Heart right ventricle (tissue), 16 donors: ENCODE measurements around the gene NCR1. TPM values are rescaled to one million over a fixed set of nuclear protein-coding genes. Genes with fewer than 3 reads are reported as not detected.

ENCODE experiments used
- ATAC-seq, 8 donors: fragments of 200-7000 bp; cut with Tn5 transposase; one replicate each; pipeline ENCODE4 v1.9.1; 2020; ENCODE audit warnings: mild to moderate bottlenecking in 8 of 8, moderate library complexity in 8 of 8, moderate number of reproducible peaks in 1 of 8
- DNase-seq, 2 donors: peaks; one replicate each; pipeline ENCODE4 v3.0.0-alpha.2; 2020
- H3K27ac ChIP-seq, 10 donors: fragments of 200-600 bp; sonication (generic) in 2 of 10; one replicate each; pipeline versions ENCODE4 v1.5.0 to v1.8.0; 2020 to 2022; ENCODE audit warnings: mild to moderate bottlenecking in 3 of 10
- H3K27me3 ChIP-seq, 7 donors: fragments of 200-600 bp; one replicate each; pipeline ENCODE4 v1.8.0; 2021 to 2022; ENCODE audit warnings: mild to moderate bottlenecking in 2 of 7
- H3K36me3 ChIP-seq, 9 donors: fragments of 200-600 bp; sonication (generic) in 1 of 9; one replicate each; pipeline versions ENCODE4 v1.5.0 to v1.8.0; 2020 to 2022; ENCODE audit warnings: mild to moderate bottlenecking in 2 of 9
- H3K4me1 ChIP-seq, 9 donors: fragments of 200-600 bp; sonication (generic) in 1 of 9; one replicate each; pipeline versions ENCODE4 v1.5.0 to v1.8.0; 2020 to 2022; ENCODE audit warnings: mild to moderate bottlenecking in 4 of 9
- H3K4me3 ChIP-seq, 10 donors: fragments of 200-600 bp; sonication (generic) in 2 of 10; one replicate each; pipeline versions ENCODE4 v1.5.0 to v1.8.0; 2020 to 2022; ENCODE audit warnings: mild to moderate bottlenecking in 7 of 10, moderate library complexity in 2 of 10
- H3K9me3 ChIP-seq, 11 donors: fragments of 200-600 bp in 10 of 11; sonication (generic) in 2 of 11; one replicate each; pipeline versions ENCODE4 v1.5.0 to v1.8.0; 2013 to 2022; ENCODE audit warnings: mild to moderate bottlenecking in 2 of 11, control low read depth in 1 of 11, moderate library complexity in 1 of 11
- WGBS, 2 donors: extraction: QIAGEN DNeasy Blood & Tissue Kit; methylation state at CpG; one replicate each; pipeline ENCODE4 v1.1.7; 2013; ENCODE audit warnings: inconsistent platforms in 1 of 2; 5-methylcytosine and 5-hydroxymethylcytosine counted together
- intact Hi-C, 10 donors: fragments of 100-400 bp; cut with DNase I; formaldehyde crosslinking; loops; one replicate each; pipeline versions ENCODE4 v1.11.1 to v1.14.2; 2022
- polyA plus RNA-seq, 2 donors: library from polyadenylated mRNA; stranded (reverse); fragments of 200-250 nt; gene quantifications; one replicate each; pipeline ENCODE4 v1.2.3, GENCODE V29; 2013
- total RNA-seq, 10 donors: library from RNA; stranded (reverse); fragmentation: NEBNext Ultra II Directional in 3 of 10; extraction: Animal tissue kit (Norgen Biotek cat#: 25700) in 3 of 10; gene quantifications; one replicate each; pipeline versions ENCODE4 v1.2.1 to v1.2.4, GENCODE V29; 2021 to 2023
- TF ChIP-seq, protein P1 (sequence below), 9 donors: fragments of 200-600 bp; sonication (generic) in 2 of 9; IDR thresholded peaks; one replicate each; pipeline versions ENCODE4 v1.5.0 to v1.8.0; 2021 to 2022; ENCODE audit warnings: antibody characterized with exemption in 9 of 9, mild to moderate bottlenecking in 5 of 9, moderate library complexity in 1 of 9
- donor health status: Arrhythmogenic right ventricular cardiomyopathy.
- donor health status: ischemic (EF 13 %, LVEDD 7.1; RV severe dilation, severe dysfunction).
- donor health status: healthy with polysubstance abuse.
- donor health status: DM: no; HTN: yes; CAD: no.
- donor health status: DM: no; HTN: no; CAD: no.
- donor health status: ischemic (EF 25% LVEDD 6.9; RV normal size, moderate dysfunction).
- donor health status: ischemic (EF 25% LVEDD 5.7; RV mildly dilated, moderate dysfunction).
- donor health status: healthy.
- donor health status: DM: yes; HTN: yes; CAD: no.
- donor health status: Ischemic cardiomyopathy.
- donor health status: ischemic (EF 35%, LVEDD 5.7; RV mildly dilated, moderate dysfunction).
- donor health status: nonischemic (EF 11% LVEDD 7.7; RV severe dilation, severe dysfunction).
- donor health status: DM: yes; HTN: yes; CAD: no.
- donor health status: PGD.
- donor health status: ischemic (EF 29% LVEDD 5.4; RV normal size, mild dysfunction).
- donor health status: nonischemic (EF 23%, LVEDD 6.1; RV moderate dilation, normal function).

The NCR1 gene
- total and polyA plus RNA-seq, 12 donors = 0.38 to 0.81 (median 0.60) TPM; not detected in 9

DNA sequence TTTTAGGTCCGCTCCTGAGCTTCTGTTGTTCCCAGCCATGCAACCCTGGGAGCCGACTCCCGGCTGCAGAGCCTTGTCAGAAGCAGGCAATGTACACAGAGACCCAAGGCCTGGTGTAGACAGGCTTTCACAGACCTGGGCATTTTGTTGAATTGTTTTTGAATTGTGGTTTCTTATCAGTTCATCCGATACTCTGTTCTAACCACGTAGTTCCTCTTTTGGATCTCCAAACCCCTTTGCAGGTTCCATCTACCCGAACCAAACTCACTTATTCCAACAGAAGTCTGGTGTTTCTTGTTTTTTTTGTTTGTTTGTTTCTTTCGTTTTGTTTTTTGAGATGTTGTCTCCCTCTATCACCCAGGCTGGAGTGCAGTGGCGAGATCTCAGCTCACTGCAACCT, 53.9 kb downstream of the NCR1 start:
- no peaks in the 10 kb centered on the region for H3K36me3 ChIP-seq
- ATAC-seq (no peak), DNase-seq (no peak)
- peaks cover 0 to 15% (median 0%) of the 10 kb centered on the region in 7 donors for H3K27me3 ChIP-seq
- intact Hi-C loops = no loop called here
- peaks cover 0 to 12% (median 0%) of the 10 kb centered on the region in 9 donors for H3K4me1 ChIP-seq
- 71 to 75% methylated on average over 8 of the region's 8 CpGs for WGBS, 2 donors
- H3K27ac ChIP-seq = no peak overlapping the region
- H3K9me3 ChIP-seq = no peaks in the 10 kb centered on the region
- H3K4me3 ChIP-seq = no peak overlapping the region
- TF ChIP-seq, protein P1, sequence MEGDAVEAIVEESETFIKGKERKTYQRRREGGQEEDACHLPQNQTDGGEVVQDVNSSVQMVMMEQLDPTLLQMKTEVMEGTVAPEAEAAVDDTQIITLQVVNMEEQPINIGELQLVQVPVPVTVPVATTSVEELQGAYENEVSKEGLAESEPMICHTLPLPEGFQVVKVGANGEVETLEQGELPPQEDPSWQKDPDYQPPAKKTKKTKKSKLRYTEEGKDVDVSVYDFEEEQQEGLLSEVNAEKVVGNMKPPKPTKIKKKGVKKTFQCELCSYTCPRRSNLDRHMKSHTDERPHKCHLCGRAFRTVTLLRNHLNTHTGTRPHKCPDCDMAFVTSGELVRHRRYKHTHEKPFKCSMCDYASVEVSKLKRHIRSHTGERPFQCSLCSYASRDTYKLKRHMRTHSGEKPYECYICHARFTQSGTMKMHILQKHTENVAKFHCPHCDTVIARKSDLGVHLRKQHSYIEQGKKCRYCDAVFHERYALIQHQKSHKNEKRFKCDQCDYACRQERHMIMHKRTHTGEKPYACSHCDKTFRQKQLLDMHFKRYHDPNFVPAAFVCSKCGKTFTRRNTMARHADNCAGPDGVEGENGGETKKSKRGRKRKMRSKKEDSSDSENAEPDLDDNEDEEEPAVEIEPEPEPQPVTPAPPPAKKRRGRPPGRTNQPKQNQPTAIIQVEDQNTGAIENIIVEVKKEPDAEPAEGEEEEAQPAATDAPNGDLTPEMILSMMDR (IDR thresholded peaks at IDR 0.05) = no peak

Other genes with a start within 250 kb of the NCR1 start
- 10 to 100 TPM in 1 of 10 donors, 1 to 10 TPM in 8, under 1 TPM in 1; 0.99 to 22.4 (median 1.8) TPM for gene LILRB4, start 243.2 kb upstream of the NCR1 start, total RNA-seq
- 1 to 10 TPM; 2.0 to 2.2 TPM for gene LILRB4, start 243.2 kb upstream of the NCR1 start, polyA plus RNA-seq
- gene KIR3DL3, start 181.7 kb upstream of the NCR1 start, total RNA-seq = not detected
- not detected for gene KIR3DL3, start 181.7 kb upstream of the NCR1 start, polyA plus RNA-seq
- under 1 TPM in 1 of 10 donors, not detected in 9; 0.42 TPM for gene KIR2DL3, start 167.6 kb upstream of the NCR1 start, total RNA-seq
- under 1 TPM in 1 of 2 donors, not detected in 1; 0.03 TPM for gene KIR2DL3, start 167.6 kb upstream of the NCR1 start, polyA plus RNA-seq
- gene KIR2DL1, start 136.4 kb upstream of the NCR1 start, total RNA-seq = under 1 TPM in 1 of 10 donors, not detected in 9; 0.16 TPM
- gene KIR2DL1, start 136.4 kb upstream of the NCR1 start, polyA plus RNA-seq = under 1 TPM in 1 of 2 donors, not detected in 1; 0.04 TPM
- gene KIR2DL4, start 102.5 kb upstream of the NCR1 start, total RNA-seq = under 1 TPM in 1 of 10 donors, not detected in 9; 0.62 TPM
- under 1 TPM in 1 of 2 donors, not detected in 1; 0.04 TPM for gene KIR2DL4, start 102.5 kb upstream of the NCR1 start, polyA plus RNA-seq
- gene KIR3DL1, start 89.7 kb upstream of the NCR1 start, total RNA-seq = under 1 TPM in 3 of 10 donors, not detected in 7; 0.13 to 0.90 (median 0.14) TPM
- not detected for gene KIR3DL1, start 89.7 kb upstream of the NCR1 start, polyA plus RNA-seq
- under 1 TPM in 2 of 10 donors, not detected in 8; 0.14 to 0.28 TPM for gene KIR2DS4, start 73.5 kb upstream of the NCR1 start, total RNA-seq
- gene KIR2DS4, start 73.5 kb upstream of the NCR1 start, polyA plus RNA-seq = not detected
- gene KIR3DL2, start 55.7 kb upstream of the NCR1 start, total RNA-seq = under 1 TPM in 1 of 10 donors, not detected in 9; 0.95 TPM
- not detected for gene KIR3DL2, start 55.7 kb upstream of the NCR1 start, polyA plus RNA-seq
- gene FCAR, start 31.9 kb upstream of the NCR1 start, total RNA-seq = 1 to 10 TPM in 2 of 10 donors, under 1 TPM in 5, not detected in 3; 0.33 to 1.8 (median 0.68) TPM
- under 1 TPM in 1 of 2 donors, not detected in 1; 0.19 TPM for gene FCAR, start 31.9 kb upstream of the NCR1 start, polyA plus RNA-seq
- gene NLRP7, start 41.4 kb downstream of the NCR1 start, total RNA-seq = not detected
- gene NLRP7, start 41.4 kb downstream of the NCR1 start, polyA plus RNA-seq = not detected
- gene NLRP2, start 60.2 kb downstream of the NCR1 start, total RNA-seq = 1 to 10 TPM in 1 of 10 donors, under 1 TPM in 3, not detected in 6; 0.33 to 2.8 (median 0.53) TPM
- gene NLRP2, start 60.2 kb downstream of the NCR1 start, polyA plus RNA-seq = under 1 TPM in 1 of 2 donors, not detected in 1; 0.04 TPM
- gene GP6, start 132.1 kb downstream of the NCR1 start, total RNA-seq = under 1 TPM; 0.37 to 0.73 (median 0.46) TPM
- gene GP6, start 132.1 kb downstream of the NCR1 start, polyA plus RNA-seq = 1 to 10 TPM in 1 of 2 donors, under 1 TPM in 1; 0.58 to 1.5 TPM
- gene RDH13, start 157.0 kb downstream of the NCR1 start, total RNA-seq = 10 to 100 TPM; 32.4 to 72.0 (median 54.5) TPM
- gene RDH13, start 157.0 kb downstream of the NCR1 start, polyA plus RNA-seq = 10 to 100 TPM; 21.4 to 36.1 TPM
- 1 to 10 TPM in 5 of 10 donors, under 1 TPM in 4, not detected in 1; 0.53 to 2.7 (median 1.1) TPM for gene EPS8L1, start 169.7 kb downstream of the NCR1 start, total RNA-seq
- 1 to 10 TPM; 3.7 to 7.9 TPM for gene EPS8L1, start 169.7 kb downstream of the NCR1 start, polyA plus RNA-seq
- 100 to 1,000 TPM; 134 to 242 (median 193) TPM for gene PPP1R12C, start 211.5 kb downstream of the NCR1 start, total RNA-seq
- 100 to 1,000 TPM; 223 to 283 TPM for gene PPP1R12C, start 211.5 kb downstream of the NCR1 start, polyA plus RNA-seq
- gene TNNT1, start 243.1 kb downstream of the NCR1 start, total RNA-seq = 100 to 1,000 TPM in 5 of 10 donors, 10 to 100 TPM in 5; 19.7 to 234 (median 97.1) TPM
- 100 to 1,000 TPM in 1 of 2 donors, 10 to 100 TPM in 1; 32.3 to 721 TPM for gene TNNT1, start 243.1 kb downstream of the NCR1 start, polyA plus RNA-seq